ENCODE results near the gene MRPS17.

The MRPS17 gene

DNA sequence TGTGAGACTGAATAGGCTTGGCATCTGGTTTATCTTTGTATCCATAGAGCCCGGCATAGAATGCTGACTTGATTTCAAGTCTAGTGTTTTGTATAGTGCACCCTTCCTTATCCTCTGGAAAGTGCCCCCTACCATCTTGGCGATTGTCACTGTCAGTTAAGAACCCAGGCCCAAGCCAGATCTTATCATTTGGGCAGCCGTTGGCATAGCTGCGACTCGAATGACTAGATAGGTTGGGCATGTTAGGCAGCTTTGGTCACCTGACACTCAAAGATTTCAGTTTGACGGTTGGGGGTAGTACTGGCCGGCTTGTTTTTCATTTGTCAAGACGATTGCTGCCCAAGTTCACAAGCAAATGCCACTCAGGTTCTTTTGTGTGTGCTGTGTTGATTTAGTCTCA is 19.3 kb downstream of the MRPS17 start:
- no peak for DNase-seq (ENCODE audit: low read depth in 2 of 2)

DNA sequence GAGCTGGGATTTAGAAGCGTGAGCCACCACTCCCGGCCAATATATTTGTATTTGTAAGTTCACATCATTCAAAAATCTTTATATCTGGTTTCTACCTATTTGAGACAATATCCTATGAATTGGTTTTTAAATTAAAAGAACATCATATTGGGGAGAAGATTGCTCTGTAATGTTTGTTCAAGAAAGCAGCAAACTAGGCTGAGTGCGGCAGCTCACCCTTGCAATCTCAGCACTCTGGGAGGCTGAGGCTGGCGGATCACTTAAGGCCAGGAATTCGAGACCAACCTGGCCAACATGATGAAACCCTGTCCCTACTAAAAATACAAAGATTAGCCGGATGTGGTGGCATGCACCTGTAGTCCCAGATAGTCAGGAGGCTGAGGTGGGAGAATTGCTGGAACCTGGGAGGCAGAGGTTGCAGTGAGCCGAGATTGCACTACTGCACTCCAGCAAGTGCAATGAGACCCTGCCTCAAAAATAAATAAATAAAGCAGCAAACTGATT is 22.1 kb downstream of the MRPS17 start:
- no peak for DNase-seq (ENCODE audit: low read depth in 2 of 2)

DNA sequence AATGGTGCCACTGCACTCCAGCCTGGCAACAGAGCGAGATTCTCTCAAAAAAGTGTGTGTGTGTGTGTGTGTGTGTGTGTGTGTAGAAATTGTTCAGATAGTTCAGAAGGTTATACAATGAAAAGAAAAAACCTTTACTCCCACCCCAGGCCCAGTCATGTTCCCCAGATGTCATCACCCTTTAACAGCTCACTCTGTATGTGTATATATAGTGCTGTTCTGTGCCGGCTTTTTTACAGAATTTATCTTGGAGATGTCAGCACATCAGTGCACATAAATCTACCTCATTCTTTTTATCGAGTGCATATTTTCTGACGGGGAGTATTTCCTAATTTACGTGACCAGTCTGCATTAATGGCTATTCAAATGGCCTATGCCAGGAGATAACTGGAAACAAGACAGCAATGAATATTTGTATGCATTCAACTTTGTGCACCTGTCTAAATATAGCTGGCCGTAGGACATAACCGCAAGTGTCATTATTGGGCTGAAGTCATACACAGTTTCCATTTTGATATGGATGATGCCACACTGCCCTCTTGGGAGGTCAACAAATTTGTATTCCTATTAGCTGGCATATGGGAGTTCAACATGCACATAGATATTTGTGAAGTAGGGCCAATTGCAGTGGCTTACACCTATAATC is 24.4 kb downstream of the MRPS17 start:
- DNase-seq (ENCODE audit: low read depth in 2 of 2) = no peak

DNA sequence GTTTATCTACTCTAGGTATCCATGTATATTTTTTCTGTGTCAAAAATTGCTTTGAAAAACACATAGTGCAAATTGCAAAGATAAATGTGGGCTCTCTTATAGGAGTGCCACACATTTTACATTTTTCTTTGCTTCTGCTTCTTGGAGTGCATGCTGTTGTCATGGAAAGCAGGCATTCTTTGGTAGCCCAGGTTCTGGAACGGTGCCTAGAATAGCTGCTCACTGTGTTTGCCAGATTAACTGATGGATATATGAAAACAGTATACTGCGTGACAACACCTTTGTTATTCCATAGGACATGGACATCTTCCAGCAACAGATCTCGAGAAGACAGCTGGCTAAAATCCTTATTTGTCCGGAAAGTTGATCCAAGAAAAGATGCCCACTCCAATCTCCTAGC is 26.2 kb downstream of the MRPS17 start:
- no peak for DNase-seq (ENCODE audit: low read depth in 2 of 2)

DNA sequence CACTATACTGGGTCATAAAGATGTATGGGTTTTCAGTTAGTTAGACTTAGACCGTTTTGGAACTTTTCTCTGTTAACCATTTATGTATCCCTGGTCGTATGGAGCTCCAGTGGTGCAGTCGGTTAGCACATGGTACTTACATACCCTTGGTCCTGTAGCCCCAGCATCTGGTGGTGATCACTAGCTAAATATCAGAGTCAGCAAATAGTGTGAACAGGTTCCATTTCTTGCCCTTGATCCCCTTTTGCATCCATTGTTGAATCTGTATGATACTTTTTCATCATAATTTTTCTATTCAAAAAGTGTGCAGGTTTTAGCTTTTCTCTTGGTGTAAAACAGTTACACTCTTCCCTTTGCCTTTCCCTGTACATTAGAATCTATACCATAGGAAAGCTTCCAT is 28.6 kb downstream of the MRPS17 start:
- DNase-seq (ENCODE audit: low read depth in 2 of 2) = no peak

DNA sequence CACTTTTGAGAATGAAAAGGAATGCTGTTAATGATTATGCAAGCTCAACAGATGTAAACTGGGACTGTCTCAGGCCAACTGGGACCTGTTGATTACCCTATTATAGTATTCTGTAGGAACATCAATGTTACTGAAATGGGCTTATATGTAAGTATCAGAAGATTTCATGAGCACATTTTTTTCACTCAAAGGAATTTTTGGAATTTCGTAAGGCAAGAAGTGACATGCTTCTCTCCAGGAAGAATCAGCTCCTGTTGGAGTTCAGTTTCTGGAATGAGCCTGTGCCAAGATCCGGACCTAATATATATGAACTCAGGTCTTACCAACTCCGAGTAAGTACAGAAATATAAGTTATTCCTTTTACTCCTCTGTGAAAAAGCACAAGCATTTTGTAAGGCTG is 31.9 kb downstream of the MRPS17 start:
- DNase-seq (ENCODE audit: low read depth in 2 of 2) = no peak

DNA sequence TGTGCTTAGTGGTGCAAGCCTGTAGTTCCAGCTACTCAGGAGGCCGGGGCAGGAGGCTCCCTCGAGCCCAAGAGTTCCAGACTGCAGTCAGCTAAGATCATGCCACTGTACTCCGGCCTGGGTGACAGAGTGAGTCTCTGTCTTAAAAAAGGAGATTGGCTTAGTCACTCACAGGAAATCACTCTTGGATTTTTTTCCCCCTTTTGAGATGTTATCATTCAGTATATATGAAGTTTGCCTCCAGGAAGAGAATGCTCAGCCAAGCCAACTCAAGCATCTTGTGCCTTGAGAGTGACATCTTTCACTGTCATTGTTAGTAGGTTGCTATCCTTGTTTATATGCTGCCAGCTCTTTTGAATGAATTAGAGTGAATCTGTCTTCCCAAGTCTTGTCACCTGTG is 40.7 kb downstream of the MRPS17 start:
- no peak for DNase-seq (ENCODE audit: low read depth in 2 of 2)

DNA sequence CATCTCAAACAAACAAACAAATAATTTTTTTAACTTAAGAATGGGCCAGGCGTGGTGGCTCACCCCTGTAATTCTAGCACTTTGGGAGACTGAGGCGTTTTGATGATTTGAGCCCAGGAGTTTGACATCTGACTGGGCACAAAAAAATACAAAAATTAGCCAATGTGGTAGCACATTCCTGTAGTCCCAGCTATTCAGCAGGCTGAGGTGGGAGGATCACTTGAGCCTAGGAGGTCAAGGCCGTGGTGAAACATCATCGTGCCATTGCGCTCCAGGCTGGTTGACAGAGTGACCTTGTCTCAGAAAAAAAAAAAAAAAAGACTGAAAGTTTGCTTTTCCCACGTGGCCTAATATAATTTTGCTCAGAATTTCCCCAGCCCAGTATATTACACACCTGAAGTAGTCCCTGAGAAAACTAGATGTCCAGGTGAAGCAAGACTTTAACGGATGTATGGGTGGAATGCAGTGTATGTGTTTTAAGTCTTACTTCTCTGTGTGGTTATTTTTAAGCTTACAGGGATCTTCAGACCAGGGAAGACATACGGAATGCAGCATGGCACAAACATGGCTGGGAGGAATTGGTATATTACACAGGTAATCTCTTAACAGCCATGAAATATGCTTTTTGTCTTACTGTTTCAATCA is 45.3 kb downstream of the MRPS17 start:
- DNase-seq (ENCODE audit: low read depth in 2 of 2) = no peak

DNA sequence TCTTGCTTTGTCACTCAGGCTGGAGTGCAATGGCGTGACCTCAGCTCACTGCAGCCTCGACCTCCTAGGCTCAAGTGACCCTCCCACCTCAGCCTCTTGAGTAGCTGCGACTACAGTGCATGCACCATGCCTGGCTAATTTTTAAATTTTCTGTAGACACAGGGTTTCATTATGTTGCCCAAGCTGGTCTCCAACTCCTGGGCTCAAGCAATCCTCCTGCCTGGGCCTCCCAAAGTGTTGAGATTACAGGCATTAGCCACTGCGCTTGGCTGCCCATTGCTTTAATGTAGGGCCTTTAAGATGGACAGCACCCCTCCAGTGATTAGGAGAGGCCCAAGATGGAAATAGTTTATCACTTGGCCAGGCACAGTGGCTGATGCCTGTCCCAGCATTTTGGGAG is 52.1 kb downstream of the MRPS17 start:
- DNase-seq (ENCODE audit: low read depth in 2 of 2) = no peak
